ENCODE measurements around the gene CTCFL.
"Not testable (repeated sequence)": the region's sequence is repeated elsewhere in the genome, so short reads cannot be mapped to it uniquely, and the experiment has no call there.

The CTCFL gene

DNA sequence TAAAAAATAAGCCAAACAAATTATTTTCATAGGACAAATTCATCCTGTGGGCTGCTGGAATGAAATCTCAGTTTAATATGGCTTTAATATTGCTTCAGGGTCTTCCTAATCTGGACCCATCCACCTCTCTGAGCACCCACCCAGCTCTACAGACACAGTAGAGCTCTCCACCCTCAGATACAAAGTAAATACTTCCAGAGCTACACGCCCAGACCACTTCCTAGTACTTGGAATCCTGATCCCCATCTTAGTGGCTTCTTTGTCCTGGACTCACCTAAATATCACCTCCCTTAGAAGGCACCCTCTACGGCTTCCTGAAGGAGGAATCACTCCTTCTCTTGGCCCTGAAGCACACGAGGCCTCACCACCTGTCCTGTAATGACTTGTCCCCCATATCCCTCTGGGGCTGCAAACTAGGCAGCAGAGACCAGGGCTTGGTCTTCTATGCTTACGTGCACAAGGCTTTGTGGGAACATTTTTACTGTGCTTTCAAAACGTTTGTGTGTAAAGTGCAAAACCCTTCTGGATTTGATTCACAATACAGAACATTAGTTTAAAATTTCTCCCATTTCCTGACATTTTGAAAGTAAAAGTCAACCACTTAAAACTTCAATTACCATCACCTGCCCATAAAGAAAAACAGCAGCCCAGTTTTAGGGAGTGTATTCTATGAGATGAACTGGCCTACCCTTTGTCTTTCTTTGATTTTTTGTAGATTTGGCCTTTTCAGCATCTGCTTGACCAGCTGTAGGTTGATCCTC is 2.4 kb downstream of the CTCFL start:
- intact Hi-C loops (cut with DNase I) = no loop called here
- no peak for DNase-seq

- no peak for DNase-seq
- intact Hi-C loops (cut with DNase I) = loop anchor here (2.0 to 10.0 kb wide), 2 partner anchors 69 to 687 kb away; no protein-coding TSS in a partner anchor
Observed at GRCh38 chr20:57517904-57518303, 7.0 kb downstream of the CTCFL start.

- DNase-seq = peak; percentile 45 to 90 (median 75)
Observed at GRCh38 chr20:57514273-57514751, 10.6 kb downstream of the CTCFL start.

DNA sequence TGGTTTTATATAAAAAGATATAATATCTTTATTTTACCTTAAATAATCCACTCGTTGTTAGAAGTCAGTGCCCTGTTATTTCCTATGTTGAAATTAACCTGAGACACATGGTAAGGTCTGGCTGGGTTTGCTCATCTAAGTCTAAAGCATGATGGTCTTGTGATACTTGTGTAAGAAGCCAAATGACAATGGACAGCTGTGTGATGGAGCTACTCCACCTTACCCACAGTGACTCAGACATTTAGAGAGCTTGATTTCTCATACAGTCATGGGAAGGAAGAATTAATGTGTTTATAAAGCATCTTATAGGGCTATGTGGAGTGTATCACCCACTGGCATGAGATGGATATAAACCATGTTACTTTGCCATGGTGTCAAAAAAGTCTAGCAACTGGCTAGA is 11.7 kb downstream of the CTCFL start:
- intact Hi-C loops (cut with DNase I) = loop anchor here (10.0 kb wide), 1 partner anchor 692 kb away; no protein-coding TSS in a partner anchor

More at GRCh38 chr20:57514273-57514751, 10.6 kb downstream of the CTCFL start:
- intact Hi-C loops (cut with DNase I) = loop anchor here (2.0 to 10.0 kb wide), 2 partner anchors 80 to 690 kb away; no protein-coding TSS in a partner anchor

GRCh38 chr20:57512432-57512831 is 12.5 kb downstream of the CTCFL start:
- intact Hi-C loops (cut with DNase I) = loop anchor here (10.0 kb wide), 1 partner anchor 692 kb away; no protein-coding TSS in a partner anchor
- DNase-seq = no peak

More for the DNA sequence above, 11.7 kb downstream of the CTCFL start:
- no peak for DNase-seq

GRCh38 chr20:57511709-57512108 is 13.2 kb downstream of the CTCFL start:
- not testable (repeated sequence) for DNase-seq
- intact Hi-C loops (cut with DNase I) = loop anchor here (10.0 kb wide), 1 partner anchor 693 kb away; no protein-coding TSS in a partner anchor

DNA sequence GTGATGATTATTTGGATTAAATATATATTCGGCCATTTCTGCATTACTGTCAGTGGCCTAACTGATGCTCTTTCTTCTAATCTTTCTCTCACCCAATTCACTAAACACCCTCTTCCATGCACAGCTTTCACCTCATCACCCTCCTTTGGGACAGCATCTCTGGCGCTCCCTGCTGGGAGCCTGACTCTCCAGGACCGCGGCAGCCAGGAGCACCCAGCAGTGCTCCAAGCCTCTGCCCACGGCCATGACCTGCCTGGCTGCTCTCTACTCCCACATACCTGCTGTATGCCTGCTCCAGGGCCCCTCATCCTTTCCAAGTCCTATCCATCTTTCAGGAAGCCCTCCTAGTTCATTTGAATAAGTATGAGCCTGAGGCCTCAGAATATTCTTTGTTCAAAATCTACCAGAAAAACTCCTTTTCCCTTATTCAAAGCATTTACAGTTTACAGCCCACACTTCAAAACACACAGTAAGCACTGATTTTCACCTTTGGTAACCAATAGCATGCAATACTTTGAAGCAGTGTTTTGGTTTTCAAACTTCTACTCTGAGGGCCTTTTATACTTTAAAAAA is 15.2 kb downstream of the CTCFL start:
- intact Hi-C loops (cut with DNase I) = loop anchor here (10.0 kb wide), 1 partner anchor 695 kb away; no protein-coding TSS in a partner anchor
- no peak for DNase-seq

DNA sequence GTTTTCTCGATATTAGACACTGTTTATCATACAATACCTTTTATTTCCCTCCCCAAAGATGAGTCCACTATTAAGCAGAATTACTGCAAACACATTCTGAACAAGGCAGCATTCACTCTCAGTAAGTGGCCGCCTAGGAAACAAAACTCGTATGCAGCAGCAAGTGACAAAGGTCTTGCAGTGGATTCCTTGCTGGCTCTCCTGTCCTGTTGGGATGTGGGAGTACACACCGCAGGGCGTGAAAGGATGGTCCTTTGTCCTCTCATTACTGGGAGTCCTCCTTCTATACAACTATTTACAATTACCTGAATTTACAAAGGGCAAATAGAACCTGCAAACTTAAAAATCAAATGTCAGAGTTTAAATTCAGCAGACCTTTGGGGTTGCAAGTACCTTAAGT is 16.1 kb downstream of the CTCFL start:
- DNase-seq = no peak
- intact Hi-C loops (cut with DNase I) = no loop called here

- no peak for DNase-seq
- intact Hi-C loops (cut with DNase I) = no loop called here
Observed at GRCh38 chr20:57508381-57508780, 16.6 kb downstream of the CTCFL start.

DNA sequence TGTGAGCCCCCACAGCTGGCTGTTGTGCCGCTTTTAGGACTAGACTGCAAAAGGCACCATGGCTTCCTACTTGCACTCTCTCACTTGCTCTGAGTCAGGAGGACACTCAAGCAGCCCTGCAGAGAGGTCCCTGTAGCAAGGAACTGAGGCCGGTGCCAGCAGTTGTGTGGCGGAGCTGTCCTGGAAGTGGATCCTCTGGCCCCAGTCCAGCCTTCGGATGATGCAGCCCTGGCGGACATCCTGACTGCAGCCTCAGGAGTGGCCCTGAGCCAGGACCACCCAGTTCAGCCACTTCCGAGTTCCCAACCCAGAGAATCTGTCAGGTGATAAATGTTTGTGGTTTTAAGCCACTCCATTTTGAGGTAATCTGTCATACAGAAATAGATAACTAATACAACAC is 17.5 kb downstream of the CTCFL start:
- intact Hi-C loops (cut with DNase I) = no loop called here
- DNase-seq = peak in 8 of 42 donors; percentile 8 to 43 (median 31)

DNA sequence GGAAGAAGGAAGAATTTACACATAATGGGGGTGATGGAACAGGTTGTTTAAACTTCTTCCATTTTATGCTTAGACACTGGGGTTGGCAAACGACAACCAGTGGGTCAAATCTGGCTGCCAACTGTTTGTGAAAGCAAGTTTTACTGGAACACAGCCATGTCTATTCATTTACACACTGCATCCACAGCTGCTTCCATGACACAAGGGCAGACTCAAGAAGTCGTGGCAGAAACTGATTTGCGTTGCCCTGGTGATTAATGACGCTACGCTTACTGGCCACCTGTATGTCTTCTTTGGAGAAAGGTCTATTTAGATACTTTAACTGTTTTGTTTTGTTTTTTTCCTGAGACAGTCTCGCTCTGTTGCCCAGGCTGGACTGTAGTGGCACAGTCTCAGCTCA is 19.0 kb downstream of the CTCFL start:
- intact Hi-C loops (cut with DNase I) = no loop called here
- no peak for DNase-seq

DNA sequence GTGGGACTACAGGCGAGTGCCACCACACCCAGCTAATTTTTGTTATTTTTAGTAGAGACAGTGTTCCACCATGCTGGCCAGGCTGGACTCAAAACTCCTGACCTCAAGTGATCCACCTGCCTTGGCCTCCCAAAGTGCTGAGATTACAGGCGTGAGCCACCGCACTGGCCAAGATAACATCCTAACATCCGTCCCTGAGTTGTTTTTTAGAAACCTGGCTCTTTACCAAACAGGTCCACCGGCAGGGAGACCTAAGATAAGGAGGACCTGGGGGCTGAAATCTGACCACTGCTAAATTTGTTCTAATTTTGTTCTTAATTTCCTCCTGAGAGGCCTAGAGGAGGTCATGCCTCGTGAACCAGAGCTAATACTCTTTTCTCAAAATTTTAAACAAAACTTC is 20.5 kb downstream of the CTCFL start:
- DNase-seq = no peak
- intact Hi-C loops (cut with DNase I) = no loop called here

GRCh38 chr20:57503035-57503658 is 21.8 kb downstream of the CTCFL start:
- DNase-seq = peak in 8 of 42 donors; percentile 7 to 43 (median 26)

DNA sequence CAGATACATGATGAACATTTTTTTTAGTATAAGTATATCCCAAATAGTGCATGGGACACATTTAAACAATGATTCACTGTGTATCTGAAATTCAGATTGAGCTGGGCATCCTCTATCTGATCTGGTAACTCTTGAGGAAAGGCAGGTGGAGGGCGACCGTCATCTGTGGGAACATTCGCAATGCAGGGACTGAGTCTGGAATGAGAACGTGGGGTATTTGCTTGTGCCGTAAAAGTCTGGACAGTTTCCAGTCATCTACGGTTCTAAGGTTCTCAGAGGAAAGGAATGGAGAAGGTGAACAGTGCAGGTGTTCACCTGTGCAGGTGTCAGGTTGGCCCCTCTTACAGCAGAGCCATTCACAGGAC is 22.6 kb downstream of the CTCFL start:
- intact Hi-C loops (cut with DNase I) = no loop called here

More at GRCh38 chr20:57503035-57503658, 21.8 kb downstream of the CTCFL start:
- intact Hi-C loops (cut with DNase I) = no loop called here

DNA sequence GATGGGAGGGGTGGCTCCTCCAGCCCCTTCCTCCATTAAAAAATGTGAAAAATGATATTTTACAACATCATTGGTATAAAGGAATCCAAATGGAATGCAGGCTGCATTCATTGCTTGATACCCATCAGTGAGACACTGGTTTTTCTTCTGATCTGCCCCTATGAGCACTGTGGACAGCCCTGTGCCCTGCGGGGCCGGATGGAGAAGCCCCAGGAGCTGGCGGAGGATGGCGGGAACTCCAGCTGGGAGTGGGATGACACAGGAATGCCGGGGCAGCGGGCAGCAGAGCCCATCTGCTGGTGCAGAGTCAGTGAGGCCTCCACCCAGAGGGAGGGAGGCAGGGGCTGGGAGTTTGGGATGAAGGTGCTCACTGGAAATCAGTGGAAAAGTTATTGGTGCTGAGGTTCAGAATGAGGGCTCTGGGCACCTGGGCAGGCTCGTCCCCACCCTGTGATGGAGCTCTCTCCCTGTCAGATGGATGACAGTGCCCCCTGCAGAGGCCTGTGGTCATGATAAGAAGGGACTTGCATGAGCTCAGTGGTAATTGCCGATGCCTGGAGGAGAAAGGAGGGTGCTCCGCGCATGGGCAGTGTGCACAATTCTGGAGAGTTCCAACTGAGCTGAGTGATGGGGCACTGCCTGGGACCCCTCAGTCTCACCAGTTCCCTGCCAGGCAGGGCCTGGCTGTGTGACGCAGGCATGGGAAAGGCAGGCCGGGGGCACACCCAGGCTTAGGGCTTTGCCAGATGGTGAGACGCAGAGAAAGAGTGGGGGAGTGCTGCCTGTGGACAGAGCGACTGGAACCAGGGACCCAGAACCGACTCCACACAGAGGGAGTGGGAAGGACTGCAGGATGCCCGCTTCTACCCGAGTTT is 23.2 kb downstream of the CTCFL start:
- no peak for DNase-seq
- intact Hi-C loops (cut with DNase I) = no loop called here

More for the DNA sequence above, 22.6 kb downstream of the CTCFL start:
- DNase-seq = no peak

DNA sequence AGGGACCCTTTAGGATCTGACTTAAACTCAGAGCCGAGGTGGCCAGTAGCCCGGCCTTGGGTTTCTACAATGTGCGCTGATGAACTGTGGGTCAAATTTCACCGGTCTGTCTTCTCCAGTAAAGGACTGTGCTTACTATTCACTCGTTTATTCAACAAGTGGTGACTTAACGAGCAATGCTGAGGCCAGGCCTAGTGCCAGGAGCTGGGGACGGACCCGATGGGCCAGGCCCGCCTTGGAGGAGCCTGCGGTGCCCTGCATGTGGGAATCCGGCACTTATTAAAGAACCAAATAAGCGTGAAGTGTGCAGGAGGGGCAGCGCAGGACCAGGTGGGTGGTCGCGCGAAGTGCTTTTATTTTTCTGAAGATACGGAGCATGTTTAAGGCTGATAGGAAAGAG is 24.0 kb downstream of the CTCFL start:
- intact Hi-C loops (cut with DNase I) = no loop called here
- DNase-seq = no peak

DNA sequence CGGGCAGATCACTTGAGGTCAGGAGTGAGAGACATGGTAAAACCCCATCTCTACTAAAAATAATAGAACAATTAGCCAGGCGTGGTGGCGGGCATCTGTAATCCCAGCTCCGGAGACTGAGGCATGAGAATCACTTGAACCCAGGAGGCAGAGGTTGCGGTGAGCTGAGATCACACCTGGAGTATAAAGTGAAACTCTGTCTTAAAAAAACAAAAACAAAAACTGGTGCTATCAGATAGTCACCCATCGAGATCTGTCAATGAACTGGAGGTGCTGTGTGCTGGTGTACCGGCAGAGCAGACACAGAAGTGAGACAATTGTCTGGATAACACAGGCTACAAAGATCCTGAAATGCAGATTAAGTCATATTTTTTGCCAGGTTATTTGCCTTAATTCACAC is 24.7 kb downstream of the CTCFL start:
- no peak for DNase-seq
- intact Hi-C loops (cut with DNase I) = no loop called here

GRCh38 chr20:57499676-57500075 is 25.3 kb downstream of the CTCFL start:
- intact Hi-C loops (cut with DNase I) = no loop called here
- no peak for DNase-seq

Measured in head of caudate nucleus (tissue), 42 donors.